ENCODE results near the gene RNF113B. TPM values are rescaled to one million over a fixed set of nuclear protein-coding genes. Genes with fewer than 3 reads are reported as not detected.

Gene RNF113B
- total RNA-seq, 1 donor from 2014 or later = not detected

DNA sequence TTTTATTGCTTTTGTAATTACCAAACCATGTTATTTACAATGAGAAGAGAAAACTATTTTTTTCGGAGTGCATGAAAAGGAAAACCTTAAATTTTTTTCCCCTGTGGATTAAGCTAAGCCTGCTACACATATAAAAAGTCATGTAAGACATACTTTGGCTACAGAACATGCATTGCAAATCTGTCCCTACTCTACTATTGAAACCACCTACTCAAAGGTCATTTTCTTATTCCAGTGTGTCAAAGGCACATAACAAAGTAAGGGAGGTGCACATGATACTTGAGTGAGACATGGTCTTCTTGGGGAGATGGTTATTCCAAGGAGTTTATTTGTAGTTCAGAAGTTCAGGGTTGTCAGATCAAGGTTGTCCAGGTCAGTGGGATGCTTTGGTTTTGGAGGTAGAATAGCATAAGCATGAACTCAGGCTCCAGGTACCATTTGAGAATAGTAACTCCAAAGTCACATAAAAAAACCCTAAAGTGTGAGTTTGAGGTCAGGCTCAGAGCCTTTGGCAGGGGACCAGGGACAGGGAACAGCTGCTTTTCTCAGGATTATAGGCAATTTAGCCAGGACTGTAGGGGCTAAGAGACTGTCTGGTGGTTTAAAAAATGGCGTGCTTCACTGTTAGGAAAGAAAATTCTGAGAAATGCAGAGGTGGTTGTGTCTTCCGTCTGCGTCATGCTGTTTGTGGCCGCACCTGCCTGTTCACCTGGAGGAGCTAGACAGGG, 18.7 kb downstream of the RNF113B start:
- DNase-seq (ENCODE audit: low spot score) = no peak
- Mint-ChIP-seq H3K36me3 (ENCODE audit: low read depth) (peaks cover 15% of the 10 kb centered on the region), H3K4me1 (ENCODE audit: low read depth) (peaks cover 51% of the 10 kb centered on the region), H3K4me3 (ENCODE audit: unreplicated experiment) (no peak overlapping the region), H3K9me3 (ENCODE audit: low read depth) (no peaks in the 10 kb centered on the region), H3K27me3 (ENCODE audit: low read depth) (no peaks in the 10 kb centered on the region), H3K27ac (ENCODE audit: unreplicated experiment) (no peak overlapping the region)
- TF ChIP-seq, protein P1, sequence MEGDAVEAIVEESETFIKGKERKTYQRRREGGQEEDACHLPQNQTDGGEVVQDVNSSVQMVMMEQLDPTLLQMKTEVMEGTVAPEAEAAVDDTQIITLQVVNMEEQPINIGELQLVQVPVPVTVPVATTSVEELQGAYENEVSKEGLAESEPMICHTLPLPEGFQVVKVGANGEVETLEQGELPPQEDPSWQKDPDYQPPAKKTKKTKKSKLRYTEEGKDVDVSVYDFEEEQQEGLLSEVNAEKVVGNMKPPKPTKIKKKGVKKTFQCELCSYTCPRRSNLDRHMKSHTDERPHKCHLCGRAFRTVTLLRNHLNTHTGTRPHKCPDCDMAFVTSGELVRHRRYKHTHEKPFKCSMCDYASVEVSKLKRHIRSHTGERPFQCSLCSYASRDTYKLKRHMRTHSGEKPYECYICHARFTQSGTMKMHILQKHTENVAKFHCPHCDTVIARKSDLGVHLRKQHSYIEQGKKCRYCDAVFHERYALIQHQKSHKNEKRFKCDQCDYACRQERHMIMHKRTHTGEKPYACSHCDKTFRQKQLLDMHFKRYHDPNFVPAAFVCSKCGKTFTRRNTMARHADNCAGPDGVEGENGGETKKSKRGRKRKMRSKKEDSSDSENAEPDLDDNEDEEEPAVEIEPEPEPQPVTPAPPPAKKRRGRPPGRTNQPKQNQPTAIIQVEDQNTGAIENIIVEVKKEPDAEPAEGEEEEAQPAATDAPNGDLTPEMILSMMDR (IDR thresholded peaks at IDR 0.05) = no peak

DNA sequence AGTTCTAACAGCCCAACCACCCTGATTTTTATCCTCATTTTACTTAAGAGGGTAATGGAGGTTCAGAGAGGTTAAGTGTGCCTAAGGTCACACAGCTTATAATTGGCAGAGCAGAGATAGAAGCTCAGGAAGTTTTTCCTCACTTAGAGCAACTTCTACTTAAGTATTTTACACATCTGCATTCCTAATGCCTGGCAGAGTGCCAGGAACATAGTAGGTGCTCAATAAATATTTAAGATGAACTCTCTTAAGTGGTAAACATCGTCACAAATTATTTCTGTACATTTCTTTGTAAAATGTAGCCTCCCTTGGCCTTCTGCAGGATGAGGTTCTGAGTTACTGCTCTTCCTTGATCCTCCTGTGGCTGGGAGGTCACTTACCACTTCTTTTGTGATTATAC, 19.5 kb downstream of the RNF113B start:
- Mint-ChIP-seq H3K4me3 (ENCODE audit: unreplicated experiment) (no peak overlapping the region), H3K9me3 (ENCODE audit: low read depth) (no peaks in the 10 kb centered on the region), H3K27ac (ENCODE audit: unreplicated experiment) (no peak overlapping the region), H3K27me3 (ENCODE audit: low read depth) (no peaks in the 10 kb centered on the region), H3K36me3 (ENCODE audit: low read depth) (peaks cover 13% of the 10 kb centered on the region), H3K4me1 (ENCODE audit: low read depth) (peaks cover 56% of the 10 kb centered on the region)
- TF ChIP-seq, protein P1 (IDR thresholded peaks at IDR 0.05) = no peak
- DNase-seq (ENCODE audit: low spot score) = no peak

DNA sequence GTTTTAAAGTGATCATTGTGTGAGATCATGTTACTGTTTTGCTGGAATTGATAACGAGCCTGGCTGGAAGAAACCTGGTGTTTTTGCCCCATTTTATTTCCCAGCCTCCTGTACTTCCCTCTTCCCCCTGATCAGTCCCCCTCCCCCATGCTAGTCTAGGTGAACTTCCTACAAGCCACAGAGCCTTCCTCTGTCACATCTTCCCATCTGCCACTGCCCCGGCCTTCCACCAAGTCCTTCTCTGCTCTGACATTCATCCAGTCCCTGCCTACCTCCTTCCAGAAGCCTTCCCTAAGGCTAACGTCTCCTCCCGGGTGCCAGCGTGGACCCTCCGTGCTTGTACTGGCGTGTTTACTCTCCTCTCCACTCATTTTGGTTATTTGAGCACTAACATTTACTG, 19.9 kb downstream of the RNF113B start:
- H3K36me3 Mint-ChIP-seq (ENCODE audit: low read depth) = peaks cover 11% of the 10 kb centered on the region
- peaks cover 60% of the 10 kb centered on the region for H3K4me1 Mint-ChIP-seq (ENCODE audit: low read depth)
- no peak overlapping the region for H3K4me3 Mint-ChIP-seq (ENCODE audit: unreplicated experiment)
- DNase-seq (ENCODE audit: low spot score) = no peak
- peak overlapping the region; percentile 57 for H3K27ac Mint-ChIP-seq (ENCODE audit: unreplicated experiment)
- TF ChIP-seq, protein P1 (IDR thresholded peaks at IDR 0.05) = no peak
- no peaks in the 10 kb centered on the region for H3K27me3 Mint-ChIP-seq (ENCODE audit: low read depth)
- H3K9me3 Mint-ChIP-seq (ENCODE audit: low read depth) = no peaks in the 10 kb centered on the region

DNA sequence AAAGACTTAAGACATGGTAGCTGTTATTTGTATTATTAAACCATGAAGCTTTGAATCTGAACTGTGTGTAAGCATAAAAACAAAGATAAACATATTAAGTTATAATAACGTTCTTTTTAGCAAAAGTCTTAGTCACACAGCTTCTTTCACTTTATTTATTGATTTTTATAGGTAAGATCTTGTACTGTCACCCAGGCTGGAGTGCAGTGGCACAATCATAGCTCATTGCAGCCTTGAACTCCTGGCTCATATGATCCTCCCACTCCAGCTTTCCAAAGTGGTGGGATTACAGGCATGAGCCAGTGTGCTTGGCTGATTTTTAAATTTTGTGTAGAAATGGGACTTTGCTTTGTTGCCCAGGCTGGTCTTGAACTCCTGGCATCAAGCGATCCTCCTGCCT, 20.8 kb downstream of the RNF113B start:
- peaks cover 8% of the 10 kb centered on the region for H3K36me3 Mint-ChIP-seq (ENCODE audit: low read depth)
- no peaks in the 10 kb centered on the region for H3K9me3 Mint-ChIP-seq (ENCODE audit: low read depth)
- TF ChIP-seq, protein P1 (IDR thresholded peaks at IDR 0.05) = no peak
- no peak for DNase-seq (ENCODE audit: low spot score)
- no peaks in the 10 kb centered on the region for H3K27me3 Mint-ChIP-seq (ENCODE audit: low read depth)
- H3K27ac Mint-ChIP-seq (ENCODE audit: unreplicated experiment) = no peak overlapping the region
- no peak overlapping the region for H3K4me3 Mint-ChIP-seq (ENCODE audit: unreplicated experiment)
- H3K4me1 Mint-ChIP-seq (ENCODE audit: low read depth) = peaks cover 60% of the 10 kb centered on the region

DNA sequence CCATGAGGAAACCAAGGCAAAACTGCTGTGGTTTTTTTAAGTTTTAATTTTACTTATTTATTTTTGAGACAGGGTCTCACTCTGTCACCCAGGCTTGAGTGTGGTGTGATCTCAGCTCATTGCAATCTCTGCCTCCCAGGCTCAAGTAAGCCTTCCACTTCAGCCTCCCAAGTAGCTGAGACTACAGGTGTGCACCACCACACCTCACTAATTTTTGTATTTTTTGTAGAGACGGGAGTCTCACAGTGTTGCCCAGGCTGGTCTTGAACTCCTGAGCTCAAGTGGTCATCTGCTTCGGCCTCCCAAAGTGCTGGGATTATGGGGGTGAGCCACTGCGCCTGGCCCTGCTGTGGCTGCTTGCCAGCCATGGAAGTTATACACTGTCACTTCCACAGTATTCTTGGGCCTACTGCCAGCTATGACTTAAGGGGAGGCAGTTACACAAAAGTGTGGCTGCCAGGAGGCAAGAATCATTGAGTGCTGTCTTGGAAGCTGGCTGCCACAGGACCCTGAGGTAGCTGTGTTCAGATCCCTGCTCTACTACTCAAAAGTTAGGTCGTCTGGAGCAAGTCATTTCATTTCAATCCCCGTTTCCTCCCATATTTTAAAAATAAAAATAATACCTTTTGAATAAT, 21.5 kb downstream of the RNF113B start:
- Mint-ChIP-seq H3K9me3 (ENCODE audit: low read depth) (no peaks in the 10 kb centered on the region), H3K27me3 (ENCODE audit: low read depth) (no peaks in the 10 kb centered on the region), H3K4me3 (ENCODE audit: unreplicated experiment) (no peak overlapping the region), H3K27ac (ENCODE audit: unreplicated experiment) (peak overlapping the region; percentile 27), H3K4me1 (ENCODE audit: low read depth) (peaks cover 67% of the 10 kb centered on the region), H3K36me3 (ENCODE audit: low read depth) (peaks cover 8% of the 10 kb centered on the region)
- TF ChIP-seq, protein P1 (IDR thresholded peaks at IDR 0.05) = no peak
- no peak for DNase-seq (ENCODE audit: low spot score)
